Stimulated activated CD4-positive, alpha-beta T cell treated with anti-CD3 and anti-CD28 coated beads, TNF-alpha, amount 100 ng/mL, for 1 hour (primary cell): Measurements from ENCODE around the gene CEACAM16.

Source experiments
- DNase-seq, 3 donors: peaks; one replicate each; pipeline ENCODE4 v3.0.0-alpha.2; 2020; ENCODE audit warnings: low read depth in 3 of 3, low spot score in 1 of 3

The CEACAM16 gene

DNA sequence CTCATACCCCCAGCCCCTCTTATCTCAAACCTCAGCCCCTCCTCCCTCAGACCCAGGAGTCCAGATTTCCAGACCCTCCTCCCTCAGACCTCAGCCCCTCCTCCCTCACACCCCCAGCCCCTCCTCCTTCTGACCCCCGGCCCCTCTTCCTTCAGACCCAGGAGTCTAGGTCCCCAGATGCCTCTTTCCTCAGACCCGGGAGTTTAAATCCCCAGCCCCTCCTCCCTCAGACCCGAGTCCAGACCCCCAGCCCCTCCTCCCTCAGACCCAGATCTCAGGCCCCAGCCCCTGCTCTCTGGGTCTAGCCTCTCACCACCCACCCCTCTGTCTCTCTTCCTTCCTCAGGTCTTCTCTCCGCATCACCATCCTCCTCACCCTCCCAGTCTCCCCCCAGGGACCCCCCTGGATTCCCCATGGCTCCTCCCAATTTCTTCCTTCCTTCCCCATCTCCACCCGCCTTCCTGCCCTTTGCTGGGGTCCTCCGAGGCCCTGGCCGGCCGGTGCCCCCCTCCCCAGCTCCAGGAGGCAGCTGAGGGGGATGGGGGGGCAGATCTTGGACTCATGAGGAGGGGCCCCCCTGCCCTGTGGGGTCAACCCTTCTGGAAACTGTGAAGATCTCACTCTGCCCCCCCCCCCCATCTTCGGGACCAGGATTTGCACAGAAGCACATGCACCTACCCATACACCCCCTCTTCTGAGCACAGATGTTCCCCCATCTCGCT is 60.3 kb downstream of the CEACAM16 start:
- no peak for DNase-seq
